ENCODE data around the gene RNF121. TPM values are rescaled to one million over a fixed set of nuclear protein-coding genes. Genes with fewer than 3 reads are reported as not detected.

The RNF121 gene
- total and polyA plus RNA-seq, 5 donors from 2014 or later: 8.8 to 23.6 (median 10.6) TPM

- H3K4me3 ChIP-seq (ENCODE audit: low read depth, low read length): peak within 1 kb of the TSS; percentile 84
- Mint-ChIP-seq H3K27me3 (no peaks in the 10 kb centered on the region), H3K9me3 (no peaks in the 10 kb centered on the region), H3K36me3 (peaks cover 19% of the 10 kb centered on the region), H3K4me3 (peak within 1 kb of the TSS; percentile 82 to 92 (median 86)), H3K4me1 (peaks cover 10 to 39% (median 22%) of the 10 kb centered on the region in 4 donors), H3K27ac (peak within 1 kb of the TSS; percentile 96 to 98 (median 98))
- H3K4me1 ChIP-seq (ENCODE audit: control insufficient read depth, insufficient read depth, low read length, poor library complexity, severe bottlenecking): peaks cover 24% of the 10 kb centered on the region
- ATAC-seq (ENCODE audit: low read depth in 2 of 2) (peak; percentile 72 to 75), DNase-seq (peak in 2 of 3 donors; percentile 42 to 81)
- no peaks in the 10 kb centered on the region for H3K27me3 ChIP-seq (ENCODE audit: control insufficient read depth, insufficient read depth, low read length)
- no peaks in the 10 kb centered on the region for H3K9me3 ChIP-seq (ENCODE audit: control insufficient read depth in 2 of 2, low read length in 2 of 2)
- peak within 1 kb of the TSS; percentile 55 for H3K27ac ChIP-seq (ENCODE audit: insufficient read depth, low read length, poor library complexity, severe bottlenecking)
- H3K36me3 ChIP-seq (ENCODE audit: control insufficient read depth, insufficient read depth, low read length): peaks cover 24% of the 10 kb centered on the region
Measured at GRCh38 chr11:71998649-71999310, 69.9 kb downstream of the RNF121 start, which contains the start of gene IL18BP. IL18BP (plus strand) TSS chr11:71998909; CDS start chr11:71999985, 1,076 bp downstream.

GRCh38 chr11:71999362-71999761 is 70.5 kb downstream of the RNF121 start:
- no peak for ATAC-seq (ENCODE audit: low read depth in 2 of 2)
- DNase-seq: no peak
- Mint-ChIP-seq H3K4me1 (peaks cover 10 to 39% (median 22%) of the 10 kb centered on the region in 4 donors), H3K36me3 (peaks cover 23% of the 10 kb centered on the region), H3K4me3 (peak overlapping the region; percentile 82 to 92 (median 86)), H3K27ac (peak overlapping the region; percentile 96 to 98 (median 98)), H3K27me3 (no peaks in the 10 kb centered on the region), H3K9me3 (no peaks in the 10 kb centered on the region)
- H3K4me3 ChIP-seq (ENCODE audit: low read depth, low read length): peak overlapping the region; percentile 84
- H3K27me3 ChIP-seq (ENCODE audit: control insufficient read depth, insufficient read depth, low read length): no peaks in the 10 kb centered on the region
- peak overlapping the region; percentile 55 for H3K27ac ChIP-seq (ENCODE audit: insufficient read depth, low read length, poor library complexity, severe bottlenecking)
- H3K4me1 ChIP-seq (ENCODE audit: control insufficient read depth, insufficient read depth, low read length, poor library complexity, severe bottlenecking): peaks cover 24% of the 10 kb centered on the region
- no peaks in the 10 kb centered on the region for H3K9me3 ChIP-seq (ENCODE audit: control insufficient read depth in 2 of 2, low read length in 2 of 2)
- peaks cover 30% of the 10 kb centered on the region for H3K36me3 ChIP-seq (ENCODE audit: control insufficient read depth, insufficient read depth, low read length)

GRCh38 chr11:71999798-72000197 is 71.0 kb downstream of the RNF121 start:
- peak overlapping the region; percentile 96 to 98 (median 98) for H3K27ac Mint-ChIP-seq
- peaks cover 34% of the 10 kb centered on the region for H3K36me3 ChIP-seq (ENCODE audit: control insufficient read depth, insufficient read depth, low read length)
- peak overlapping the region; percentile 84 for H3K4me3 ChIP-seq (ENCODE audit: low read depth, low read length)
- H3K9me3 ChIP-seq (ENCODE audit: control insufficient read depth in 2 of 2, low read length in 2 of 2): no peaks in the 10 kb centered on the region
- no peaks in the 10 kb centered on the region for H3K27me3 Mint-ChIP-seq
- peaks cover 10 to 39% (median 22%) of the 10 kb centered on the region in 4 donors for H3K4me1 Mint-ChIP-seq
- no peaks in the 10 kb centered on the region for H3K27me3 ChIP-seq (ENCODE audit: control insufficient read depth, insufficient read depth, low read length)
- H3K27ac ChIP-seq (ENCODE audit: insufficient read depth, low read length, poor library complexity, severe bottlenecking): no peak overlapping the region
- DNase-seq: no peak
- no peaks in the 10 kb centered on the region for H3K9me3 Mint-ChIP-seq
- peak overlapping the region; percentile 82 to 92 (median 86) for H3K4me3 Mint-ChIP-seq
- peaks cover 22% of the 10 kb centered on the region for H3K36me3 Mint-ChIP-seq
- ATAC-seq (ENCODE audit: low read depth in 2 of 2): no peak
- peaks cover 24% of the 10 kb centered on the region for H3K4me1 ChIP-seq (ENCODE audit: control insufficient read depth, insufficient read depth, low read length, poor library complexity, severe bottlenecking)

GRCh38 chr11:72000202-72000867 is 71.5 kb downstream of the RNF121 start:
- no peaks in the 10 kb centered on the region for H3K27me3 Mint-ChIP-seq
- no peaks in the 10 kb centered on the region for H3K9me3 Mint-ChIP-seq
- H3K27ac Mint-ChIP-seq: peak overlapping the region in 1 of 3 donors; percentile 5
- Histone ChIP-seq H3K9me3 (ENCODE audit: control insufficient read depth in 2 of 2, low read length in 2 of 2) (no peaks in the 10 kb centered on the region), H3K27me3 (ENCODE audit: control insufficient read depth, insufficient read depth, low read length) (no peaks in the 10 kb centered on the region), H3K4me1 (ENCODE audit: control insufficient read depth, insufficient read depth, low read length, poor library complexity, severe bottlenecking) (peaks cover 24% of the 10 kb centered on the region), H3K27ac (ENCODE audit: insufficient read depth, low read length, poor library complexity, severe bottlenecking) (no peak overlapping the region), H3K36me3 (ENCODE audit: control insufficient read depth, insufficient read depth, low read length) (peaks cover 38% of the 10 kb centered on the region), H3K4me3 (ENCODE audit: low read depth, low read length) (no peak overlapping the region)
- DNase-seq (no peak), ATAC-seq (ENCODE audit: low read depth in 2 of 2) (no peak)
- H3K36me3 Mint-ChIP-seq: peaks cover 22% of the 10 kb centered on the region
- peaks cover 10 to 39% (median 22%) of the 10 kb centered on the region in 4 donors for H3K4me1 Mint-ChIP-seq
- H3K4me3 Mint-ChIP-seq: peak overlapping the region in 1 of 4 donors; percentile 92

GRCh38 chr11:72001285-72001684 is 72.4 kb downstream of the RNF121 start:
- Histone ChIP-seq H3K9me3 (ENCODE audit: control insufficient read depth in 2 of 2, low read length in 2 of 2) (no peaks in the 10 kb centered on the region), H3K4me3 (ENCODE audit: low read depth, low read length) (no peak overlapping the region), H3K27me3 (ENCODE audit: control insufficient read depth, insufficient read depth, low read length) (no peaks in the 10 kb centered on the region), H3K4me1 (ENCODE audit: control insufficient read depth, insufficient read depth, low read length, poor library complexity, severe bottlenecking) (peaks cover 24% of the 10 kb centered on the region), H3K36me3 (ENCODE audit: control insufficient read depth, insufficient read depth, low read length) (peaks cover 47% of the 10 kb centered on the region), H3K27ac (ENCODE audit: insufficient read depth, low read length, poor library complexity, severe bottlenecking) (no peak overlapping the region)
- no peaks in the 10 kb centered on the region for H3K27me3 Mint-ChIP-seq
- H3K36me3 Mint-ChIP-seq: peaks cover 28% of the 10 kb centered on the region
- DNase-seq (no peak), ATAC-seq (ENCODE audit: low read depth in 2 of 2) (no peak)
- peaks cover 10 to 39% (median 22%) of the 10 kb centered on the region in 4 donors for H3K4me1 Mint-ChIP-seq
- peak overlapping the region in 1 of 3 donors; percentile 58 for H3K27ac Mint-ChIP-seq
- no peak overlapping the region for H3K4me3 Mint-ChIP-seq
- H3K9me3 Mint-ChIP-seq: no peaks in the 10 kb centered on the region

- ATAC-seq (ENCODE audit: low read depth in 2 of 2) (no peak), DNase-seq (no peak)
- Histone ChIP-seq H3K27me3 (ENCODE audit: control insufficient read depth, insufficient read depth, low read length) (no peaks in the 10 kb centered on the region), H3K4me3 (ENCODE audit: low read depth, low read length) (no peak overlapping the region), H3K27ac (ENCODE audit: insufficient read depth, low read length, poor library complexity, severe bottlenecking) (no peak overlapping the region), H3K36me3 (ENCODE audit: control insufficient read depth, insufficient read depth, low read length) (peaks cover 54% of the 10 kb centered on the region), H3K9me3 (ENCODE audit: control insufficient read depth in 2 of 2, low read length in 2 of 2) (no peaks in the 10 kb centered on the region), H3K4me1 (ENCODE audit: control insufficient read depth, insufficient read depth, low read length, poor library complexity, severe bottlenecking) (peaks cover 24% of the 10 kb centered on the region)
- no peaks in the 10 kb centered on the region for H3K9me3 Mint-ChIP-seq
- peaks cover 10 to 39% (median 20%) of the 10 kb centered on the region in 4 donors for H3K4me1 Mint-ChIP-seq
- H3K27me3 Mint-ChIP-seq: no peaks in the 10 kb centered on the region
- H3K4me3 Mint-ChIP-seq: peak overlapping the region in 3 of 4 donors; percentile 32 to 69 (median 40)
- H3K36me3 Mint-ChIP-seq: peaks cover 34% of the 10 kb centered on the region
- H3K27ac Mint-ChIP-seq: peak overlapping the region; percentile 21 to 66 (median 58)
Measured at GRCh38 chr11:72001834-72002591, 73.2 kb downstream of the RNF121 start.

All from CD4-positive, CD25-positive, alpha-beta regulatory T cell (primary cell).